ENCODE measurements around the gene OTOF.

OTOF gene

DNA sequence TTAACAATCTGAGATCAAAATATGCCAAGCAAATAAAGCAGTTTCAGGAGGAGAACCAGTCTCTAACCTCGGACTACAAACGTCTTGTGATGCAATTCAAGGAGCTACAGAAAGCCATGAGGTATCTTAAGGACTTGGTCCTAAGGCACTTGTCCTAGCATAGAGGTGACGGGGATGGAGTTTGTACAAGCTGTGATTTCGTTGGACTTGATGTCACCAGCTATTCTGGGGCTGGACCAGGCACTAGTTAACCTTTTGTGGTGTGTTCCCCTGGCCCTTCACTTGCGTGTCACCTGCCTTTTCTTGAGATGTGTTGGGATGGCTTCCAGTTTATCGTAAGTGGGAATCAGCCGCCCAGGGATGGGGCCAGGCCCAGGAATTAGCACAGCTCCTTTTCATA is 33.7 kb downstream of the OTOF start:
- DNase-seq = no peak

DNA sequence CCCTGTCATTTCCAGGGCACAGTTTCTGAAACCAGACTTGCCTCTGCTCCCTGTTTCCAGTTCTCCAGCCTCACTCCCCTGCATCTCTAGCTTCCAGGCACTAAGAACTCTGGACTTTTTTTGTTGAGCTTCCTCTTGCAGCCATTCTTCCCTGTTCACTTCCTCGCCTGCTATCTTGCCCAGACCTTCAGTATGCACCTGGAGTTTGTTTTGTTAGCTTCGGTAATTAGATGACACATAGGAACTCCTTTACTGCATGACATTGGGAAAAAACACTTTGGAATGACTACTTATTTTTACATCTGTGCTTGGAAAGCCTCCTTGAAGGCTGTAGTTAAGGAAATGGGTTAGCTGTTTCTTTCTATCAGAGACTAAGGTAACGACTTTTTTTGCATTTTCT is 35.2 kb downstream of the OTOF start:
- no peak for DNase-seq

DNA sequence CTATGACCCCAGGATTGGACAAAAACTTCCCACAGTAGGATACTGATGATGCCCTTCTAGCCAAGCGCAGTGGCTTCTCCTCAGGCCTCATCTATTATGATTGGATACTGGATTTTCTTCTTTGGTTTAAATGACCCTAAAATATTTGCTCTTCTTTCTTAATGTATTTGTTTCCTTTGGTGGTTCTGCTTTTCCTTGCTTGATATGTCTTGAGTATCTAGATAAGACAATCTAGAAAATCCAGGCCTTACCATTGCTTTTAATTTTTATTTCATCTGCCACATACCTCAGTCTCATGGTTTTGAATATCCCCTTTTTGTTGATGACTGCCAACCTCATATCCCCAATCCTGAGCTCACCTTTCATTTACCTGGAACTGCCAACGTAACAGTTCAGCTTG is 35.6 kb downstream of the OTOF start:
- DNase-seq = no peak

DNA sequence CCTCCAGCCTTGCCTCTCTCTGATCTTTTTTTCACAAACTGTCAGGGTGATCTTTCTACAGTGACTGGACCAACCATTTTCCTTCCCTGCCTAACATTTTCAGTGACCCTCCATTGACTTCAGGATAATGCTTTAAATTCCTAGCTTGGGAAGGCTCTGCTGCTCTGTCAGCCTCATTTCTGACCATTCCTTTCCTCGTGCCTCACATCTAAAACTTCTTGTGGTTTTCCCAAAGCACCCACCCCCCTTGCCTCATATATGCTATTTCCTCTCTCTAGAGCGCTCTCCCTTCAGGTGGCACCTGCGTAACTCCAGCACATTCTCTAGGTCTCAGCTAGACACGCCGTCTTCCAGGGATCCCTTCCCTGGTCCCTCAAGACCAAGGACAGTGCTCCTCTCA is 39.0 kb downstream of the OTOF start:
- no peak for DNase-seq

DNA sequence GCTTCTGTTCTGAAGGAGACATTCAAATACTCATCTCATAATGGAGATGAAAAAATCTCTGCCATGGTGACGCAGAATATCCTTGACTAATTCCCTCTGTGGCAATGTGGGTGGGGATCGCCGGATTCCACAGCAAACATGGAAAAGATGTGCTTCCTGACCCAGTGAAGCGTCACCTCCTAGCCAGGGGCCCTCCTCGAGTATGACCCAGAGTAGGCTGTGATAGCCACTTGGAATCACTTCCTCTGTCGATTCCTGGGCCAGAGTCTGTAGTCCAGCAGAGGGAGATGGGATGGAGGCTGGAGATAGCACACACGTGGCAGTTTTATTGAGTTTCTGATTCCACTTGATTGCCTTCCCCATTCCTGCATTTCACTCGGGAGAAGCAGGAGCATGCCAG is 39.4 kb downstream of the OTOF start:
- DNase-seq = no peak

DNA sequence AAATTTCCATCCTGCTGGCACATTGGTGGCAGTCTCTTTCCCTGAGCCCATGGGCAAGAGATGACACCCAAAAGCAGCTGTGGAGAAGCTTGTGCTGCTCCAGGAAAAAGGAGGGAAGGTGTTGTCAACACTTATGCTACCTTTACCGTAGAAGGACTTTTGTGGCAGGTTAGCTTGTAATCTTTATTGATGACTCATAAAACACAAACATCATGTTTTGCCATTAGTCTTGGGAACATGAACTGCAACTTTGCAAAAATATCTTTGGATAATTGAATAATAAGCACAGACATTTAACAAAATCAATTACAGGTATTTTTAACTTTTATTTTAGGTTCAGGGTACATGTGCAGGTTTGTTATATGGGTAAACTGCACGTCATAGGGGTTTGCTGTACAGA is 42.8 kb downstream of the OTOF start:
- DNase-seq = no peak

DNA sequence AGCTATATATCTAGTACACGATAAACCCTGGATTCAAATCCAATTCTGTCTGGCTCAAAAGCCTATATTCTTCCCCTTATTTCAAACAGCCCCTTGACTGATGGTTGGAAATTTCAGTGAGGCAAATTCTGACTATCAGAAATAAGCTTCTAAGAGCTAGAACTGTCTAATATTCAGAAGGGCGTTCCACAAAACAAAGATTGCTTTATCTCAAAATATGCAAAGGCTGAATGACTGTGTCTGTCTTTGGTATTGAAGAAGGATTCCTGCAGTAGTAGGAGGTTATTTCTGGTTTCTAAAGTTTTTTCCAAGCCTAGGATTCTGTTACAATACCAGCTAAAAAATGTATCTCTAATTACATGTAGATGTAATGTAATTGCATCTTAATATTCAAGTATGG is 45.1 kb downstream of the OTOF start:
- DNase-seq = no peak

DNA sequence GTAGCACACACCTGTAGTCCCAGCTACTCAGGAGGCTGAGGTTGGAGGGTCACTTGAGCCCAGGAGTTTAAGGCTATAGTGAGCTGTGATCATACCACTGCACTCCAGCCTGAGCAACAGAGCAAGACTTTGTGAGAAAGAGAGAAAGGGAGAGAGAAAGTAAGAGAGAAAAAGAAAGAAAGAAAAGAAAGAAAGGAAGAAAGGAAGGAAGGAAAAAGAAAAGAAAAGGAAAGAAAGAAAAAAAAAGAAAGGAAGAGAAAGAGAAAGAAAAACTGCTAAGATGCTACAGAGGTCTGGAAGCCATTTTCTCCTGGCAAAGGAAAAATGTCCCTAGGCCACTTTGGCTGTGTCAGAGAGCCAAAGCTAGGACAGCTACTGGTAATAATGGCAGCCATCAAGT is 45.6 kb downstream of the OTOF start:
- DNase-seq = no peak

DNA sequence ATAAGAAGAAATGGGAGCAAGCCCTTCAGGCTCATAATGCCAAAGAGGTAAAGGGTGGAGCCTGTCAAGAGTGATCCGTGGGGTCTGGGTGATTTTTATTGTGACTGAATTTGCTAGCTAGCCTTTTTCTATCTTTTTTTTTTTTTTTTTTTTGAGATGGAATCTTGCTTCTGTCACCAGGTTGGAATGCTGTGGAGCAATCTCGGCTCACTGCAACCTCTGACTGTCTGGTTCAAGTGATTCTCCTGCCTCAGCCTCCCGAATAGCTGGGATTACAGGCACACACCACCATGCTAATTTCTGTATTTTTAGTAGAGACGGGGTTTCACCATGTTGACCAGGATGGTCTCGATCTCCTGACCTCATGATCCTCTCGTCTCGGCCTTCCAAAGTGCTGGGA is 47.1 kb downstream of the OTOF start:
- DNase-seq = no peak

DNA sequence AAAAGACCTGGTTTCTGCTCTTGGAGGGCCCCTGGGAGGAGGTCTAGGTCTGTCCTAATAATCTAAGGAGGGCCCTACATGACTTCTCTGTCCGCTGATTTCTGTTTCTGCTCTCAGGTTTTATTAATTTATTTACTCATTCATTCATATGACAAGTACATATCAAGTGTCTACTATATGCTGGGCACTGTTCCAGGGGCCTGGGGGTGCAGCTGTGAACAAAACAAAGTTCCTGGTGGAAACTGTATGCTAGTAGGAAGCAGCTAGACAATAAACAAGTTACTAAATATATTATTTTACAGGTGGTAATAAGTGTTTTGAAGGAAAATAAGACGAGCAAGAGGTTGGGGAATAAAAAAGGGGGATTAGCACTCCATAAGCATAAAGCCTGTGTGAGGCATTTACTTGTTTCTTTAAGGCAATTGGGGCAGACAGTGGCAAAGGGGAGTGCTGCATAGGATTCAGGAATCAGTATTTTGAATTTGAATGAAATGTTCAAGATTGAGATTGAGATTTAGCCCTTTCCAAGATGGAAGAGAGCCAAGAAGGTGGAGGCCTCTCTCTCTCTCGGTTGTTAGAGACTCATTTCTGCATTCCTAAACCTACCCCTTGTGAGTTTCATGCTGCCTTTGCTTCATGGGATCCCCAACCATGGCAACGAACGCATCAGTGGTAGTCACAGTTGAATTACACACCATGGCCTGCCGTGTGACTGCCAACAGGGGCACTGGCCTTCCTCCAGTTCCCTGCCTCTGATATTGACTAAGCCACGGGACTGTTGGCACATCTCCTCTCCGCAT is 47.9 kb downstream of the OTOF start:
- peak; percentile 11 to 86 (median 60) for DNase-seq

DNA sequence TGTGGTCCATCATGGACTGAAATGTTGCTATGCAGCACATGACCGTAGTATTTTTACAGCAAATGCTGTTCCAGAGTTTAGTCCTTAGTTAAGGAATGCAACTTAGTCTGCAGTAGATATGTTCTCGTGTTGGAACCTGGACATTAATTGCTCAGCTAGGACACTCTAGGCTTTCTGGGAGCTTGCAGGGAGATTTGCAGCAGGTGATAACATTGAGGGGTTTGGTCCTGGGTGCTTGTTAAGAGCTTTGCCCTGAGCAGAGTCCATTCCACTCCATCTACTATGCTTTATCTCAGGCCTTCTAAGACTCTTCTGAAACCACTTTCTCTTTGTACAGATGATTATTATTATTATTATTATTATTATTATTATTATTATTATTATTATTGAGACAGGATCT is 49.1 kb downstream of the OTOF start:
- DNase-seq = no peak

DNA sequence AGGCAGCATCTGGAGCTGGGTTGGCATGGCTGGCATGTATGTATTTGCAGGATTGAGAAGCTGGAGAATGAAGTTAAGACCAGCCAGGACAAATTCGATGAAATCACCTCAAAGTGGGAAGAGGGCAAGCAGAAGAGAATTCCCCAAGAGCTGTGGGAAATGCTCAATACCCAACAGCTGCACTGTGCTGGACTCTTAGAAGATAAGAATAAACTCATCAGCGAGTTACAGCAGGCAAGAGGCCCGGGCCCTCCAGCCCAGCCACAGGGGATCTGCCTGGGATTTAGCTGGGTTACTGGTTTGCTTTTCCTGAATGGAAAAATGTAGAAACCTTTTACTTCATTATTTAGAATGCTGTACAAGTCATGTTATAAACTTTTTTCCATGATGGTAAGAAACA is 53.7 kb downstream of the OTOF start:
- DNase-seq = no peak

DNA sequence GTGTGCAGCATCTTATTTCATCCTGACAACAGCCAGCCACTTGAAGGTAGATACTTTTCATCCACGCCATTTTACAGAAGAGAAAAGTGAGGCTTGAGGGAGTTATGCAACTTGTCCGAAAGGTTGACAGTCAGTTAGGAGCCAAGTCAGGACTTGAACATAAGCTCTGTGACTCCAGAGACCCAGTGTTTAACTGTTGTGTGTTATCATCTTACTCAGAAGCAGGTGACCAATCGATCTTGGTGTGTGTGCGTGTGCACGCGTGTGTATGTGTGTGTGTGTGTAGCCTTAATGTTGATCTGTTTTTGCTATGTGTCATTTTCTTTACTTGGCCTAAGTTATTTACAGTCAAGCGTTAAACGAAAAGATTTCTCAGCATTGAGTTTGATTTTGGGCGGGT is 54.2 kb downstream of the OTOF start:
- no peak for DNase-seq

DNA sequence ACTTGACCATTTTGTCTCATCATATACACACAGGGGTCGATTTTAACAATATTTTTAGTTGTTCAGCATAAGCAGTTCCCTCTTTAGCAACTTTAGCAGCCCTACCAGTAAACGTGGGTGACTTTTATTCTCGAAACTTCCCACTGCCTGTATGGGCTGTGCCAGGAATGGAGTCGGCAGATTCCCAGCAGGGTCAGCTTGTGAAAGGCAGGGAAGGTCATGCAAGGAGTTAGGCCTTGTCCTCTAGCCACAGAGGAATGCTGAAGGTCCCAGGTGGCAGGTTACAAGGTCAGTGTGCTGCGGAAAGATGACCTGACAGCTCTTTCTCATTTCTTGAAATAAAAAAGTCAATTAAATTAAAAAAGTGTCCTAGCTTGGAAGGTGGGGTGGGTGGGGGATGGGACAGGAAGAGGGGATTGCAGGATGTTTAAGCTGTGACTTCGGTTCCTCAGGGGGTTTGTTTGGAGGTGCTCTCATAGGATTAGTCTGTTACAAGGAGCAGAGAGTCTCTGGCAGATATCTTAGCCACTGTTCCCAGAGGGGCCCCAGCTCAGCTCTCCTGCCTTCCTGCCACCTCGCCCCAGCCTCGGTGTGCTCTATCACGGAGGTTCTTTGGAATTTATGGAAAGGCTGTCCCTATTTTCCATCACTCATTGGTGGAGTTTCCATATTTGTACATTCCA is 54.8 kb downstream of the OTOF start:
- no peak for DNase-seq

DNA sequence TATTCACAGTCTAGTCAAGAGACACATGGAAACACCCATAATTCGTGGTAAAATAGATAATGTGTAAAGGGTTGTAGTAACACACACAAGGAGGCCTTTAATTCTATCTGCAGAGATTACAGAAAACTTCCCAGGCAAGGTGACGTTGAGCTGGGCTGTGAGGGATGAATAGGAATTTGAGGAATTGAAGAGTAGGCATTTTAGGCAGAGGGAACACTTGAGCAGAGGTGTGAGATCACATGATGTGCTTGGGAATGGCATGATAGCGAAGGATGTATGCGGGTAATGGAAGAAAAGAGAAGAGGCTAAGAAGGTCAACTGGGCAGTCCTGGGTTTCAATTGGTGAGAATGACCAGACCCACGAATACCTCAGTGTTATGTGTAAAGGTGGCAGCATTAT is 56.0 kb downstream of the OTOF start:
- DNase-seq = no peak

DNA sequence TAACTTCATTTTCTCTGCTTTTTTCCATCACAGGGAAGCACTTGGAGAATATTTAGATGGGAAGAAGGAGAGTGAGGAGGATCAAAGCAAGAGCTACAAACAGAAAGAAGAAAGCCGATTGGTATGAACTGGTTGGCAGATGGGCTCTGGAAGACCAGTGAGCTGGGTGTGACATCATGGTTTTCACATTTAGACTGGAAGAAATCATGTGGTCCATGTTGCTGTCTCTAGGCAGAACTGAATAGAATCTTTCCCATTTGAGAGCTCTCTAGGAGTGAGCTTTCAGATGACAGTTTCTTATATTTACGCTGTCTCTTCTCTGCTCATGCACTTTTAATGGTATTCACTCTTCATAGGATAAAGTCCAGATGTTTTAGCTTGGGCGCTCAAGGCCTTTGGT is 63.6 kb downstream of the OTOF start:
- DNase-seq = no peak

DNA sequence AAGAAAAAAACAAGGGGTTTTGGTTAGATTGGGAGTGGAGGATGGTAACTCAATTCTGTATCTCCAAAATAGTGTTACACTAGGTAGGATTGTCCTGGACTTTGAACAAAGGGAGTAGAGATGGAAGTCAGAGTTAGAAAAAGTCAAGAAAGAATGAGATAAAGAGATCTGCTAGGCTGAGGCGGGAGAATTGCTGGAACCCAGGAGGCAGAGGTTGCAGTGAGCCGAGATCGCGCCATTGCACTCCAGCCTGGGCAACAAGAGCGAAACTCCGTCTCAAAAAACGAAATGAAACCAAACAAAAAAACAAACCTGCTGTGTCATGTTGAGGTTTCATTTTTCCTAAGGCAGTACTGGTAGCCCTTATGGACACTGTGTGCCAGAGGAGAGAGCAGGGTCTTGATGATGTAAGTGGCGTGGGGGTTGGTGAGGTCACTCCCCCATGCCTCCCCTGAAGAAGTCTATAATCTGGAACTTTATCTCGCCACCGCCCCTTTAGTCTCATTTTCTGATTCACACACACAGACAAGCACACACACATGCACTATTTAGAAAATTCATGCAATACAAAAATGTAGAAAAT is 65.7 kb downstream of the OTOF start:
- DNase-seq = no peak

DNA sequence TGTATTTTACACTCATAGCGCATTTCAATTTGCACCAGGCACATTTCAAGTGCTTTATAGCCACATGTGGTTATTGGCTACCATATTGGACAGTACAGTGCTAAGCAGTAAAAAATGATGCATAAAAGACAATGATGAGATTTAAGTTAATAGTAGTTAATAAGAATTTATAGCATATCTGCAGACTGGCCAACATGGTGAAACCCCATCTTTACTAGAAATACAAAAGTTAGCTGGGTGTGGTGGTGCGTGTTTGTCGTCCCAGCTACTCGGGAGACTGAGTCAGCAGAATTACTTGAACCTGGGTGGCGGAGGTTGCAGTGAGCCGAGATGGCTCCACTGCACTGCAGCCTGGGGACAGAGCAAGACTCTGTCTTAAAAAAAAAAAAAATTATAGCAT is 66.5 kb downstream of the OTOF start:
- no peak for DNase-seq

DNA sequence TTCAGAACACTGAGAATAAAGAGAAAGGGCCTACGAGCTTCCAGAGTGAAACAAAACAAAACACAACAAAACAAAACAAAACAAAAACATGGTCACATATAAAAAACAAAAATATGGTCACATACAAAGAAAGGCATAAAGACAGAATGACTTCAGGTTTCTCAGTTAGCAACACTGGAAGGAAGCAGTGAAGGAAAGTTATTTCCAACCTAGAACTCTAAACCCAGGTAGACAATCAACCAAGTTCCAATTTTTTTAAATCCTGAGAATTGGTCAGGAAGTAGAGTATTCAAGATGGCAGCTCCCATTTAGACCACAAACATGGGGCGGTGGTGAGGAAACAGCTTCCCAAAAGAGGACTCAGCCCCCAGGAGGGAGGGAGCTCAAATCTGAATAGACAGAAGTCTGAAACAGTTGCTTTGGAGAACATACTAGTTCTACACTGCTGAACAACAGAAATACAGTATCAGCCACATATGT is 67.1 kb downstream of the OTOF start:
- no peak for DNase-seq

DNA sequence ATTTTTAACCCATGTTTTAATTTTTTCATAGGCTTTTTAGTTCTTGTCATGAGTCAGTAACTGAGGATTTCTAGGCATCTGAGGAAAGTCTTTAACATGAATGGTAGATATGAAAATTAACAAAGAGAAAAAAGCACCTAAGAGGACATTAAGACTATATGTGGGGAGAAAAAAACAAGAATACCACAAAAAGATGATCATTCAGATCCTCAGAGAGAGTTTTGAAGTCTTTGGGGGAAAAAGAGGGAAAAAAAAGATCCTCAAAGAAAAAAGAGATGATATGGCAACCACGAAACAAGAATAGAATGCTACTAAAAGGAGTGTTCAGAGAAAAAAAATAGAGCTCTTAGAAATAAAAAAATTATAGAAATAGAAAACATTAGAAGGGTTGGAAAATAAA is 68.1 kb downstream of the OTOF start:
- no peak for DNase-seq

DNA sequence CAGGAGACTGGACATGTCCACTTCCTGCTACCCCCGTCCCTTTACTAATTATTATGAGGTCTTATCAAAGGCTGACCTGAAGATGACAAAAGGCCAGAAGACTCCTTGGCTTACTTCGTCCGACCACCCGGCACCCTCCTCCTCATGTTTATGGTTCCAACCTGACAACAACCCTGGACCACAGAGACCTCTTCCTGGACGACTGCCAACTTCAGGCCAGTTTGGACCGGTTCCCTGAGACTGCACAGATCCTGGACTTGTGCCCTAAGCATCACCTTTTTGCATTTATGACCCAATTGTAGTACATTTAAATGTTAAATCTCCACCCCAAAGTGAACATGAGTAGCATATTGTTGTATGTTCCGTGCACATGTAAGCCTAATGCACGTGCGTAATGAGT is 70.4 kb downstream of the OTOF start:
- no peak for DNase-seq
